Stomach (tissue), 4 donors: ENCODE results near the gene MEGF8.

Source experiments
- POLR2A ChIP-seq, 4 donors: fragments of 450-650 bp; IDR thresholded peaks; one replicate each; pipeline ENCODE4 v1.6.1; 2016; ENCODE audit warnings: antibody characterized with exemption in 4 of 4, control low read depth in 2 of 4, mild to moderate bottlenecking in 1 of 4, moderate library complexity in 1 of 4
- POLR2AphosphoS5 ChIP-seq, 3 donors: sonication (generic); formaldehyde crosslinking; IDR thresholded peaks; one replicate each; pipeline ENCODE4 v1.6.1; 2016; ENCODE audit warnings: antibody characterized with exemption in 3 of 3
- TF ChIP-seq, protein P1 (sequence below), 7 experiments: fragments of 450-650 bp in 4 of 7; fragments of 200-600 bp in 3 of 7; sonication (generic) in 3 of 7; IDR thresholded peaks; one replicate each; pipeline ENCODE4 v1.5.1; 2016 to 2019; ENCODE audit warnings: antibody characterized with exemption in 7 of 7, control low read depth in 2 of 7, mild to moderate bottlenecking in 1 of 7

DNA sequence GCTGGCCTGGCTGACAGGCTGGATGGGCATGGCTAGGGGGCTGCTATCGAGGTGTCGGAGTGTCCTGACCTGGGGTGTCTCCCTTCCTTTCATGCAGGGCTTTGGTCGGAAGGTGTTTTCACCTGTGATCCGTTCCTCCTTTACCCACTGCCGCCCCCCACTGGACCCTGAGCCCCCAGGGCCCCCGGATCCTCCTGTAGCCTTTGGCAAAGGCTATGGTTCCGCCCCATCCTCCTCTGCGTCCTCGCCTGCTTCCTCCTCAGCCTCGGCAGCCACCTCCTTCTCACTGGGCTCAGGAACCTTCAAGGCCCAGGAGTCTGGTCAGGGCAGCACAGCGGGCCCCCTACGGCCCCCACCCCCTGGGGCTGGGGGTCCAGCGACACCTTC is 35.3 kb upstream of the MEGF8 start:
- no peak for TF ChIP-seq POLR2AphosphoS5 (IDR thresholded peaks at IDR 0.05)
- TF ChIP-seq, protein P1, sequence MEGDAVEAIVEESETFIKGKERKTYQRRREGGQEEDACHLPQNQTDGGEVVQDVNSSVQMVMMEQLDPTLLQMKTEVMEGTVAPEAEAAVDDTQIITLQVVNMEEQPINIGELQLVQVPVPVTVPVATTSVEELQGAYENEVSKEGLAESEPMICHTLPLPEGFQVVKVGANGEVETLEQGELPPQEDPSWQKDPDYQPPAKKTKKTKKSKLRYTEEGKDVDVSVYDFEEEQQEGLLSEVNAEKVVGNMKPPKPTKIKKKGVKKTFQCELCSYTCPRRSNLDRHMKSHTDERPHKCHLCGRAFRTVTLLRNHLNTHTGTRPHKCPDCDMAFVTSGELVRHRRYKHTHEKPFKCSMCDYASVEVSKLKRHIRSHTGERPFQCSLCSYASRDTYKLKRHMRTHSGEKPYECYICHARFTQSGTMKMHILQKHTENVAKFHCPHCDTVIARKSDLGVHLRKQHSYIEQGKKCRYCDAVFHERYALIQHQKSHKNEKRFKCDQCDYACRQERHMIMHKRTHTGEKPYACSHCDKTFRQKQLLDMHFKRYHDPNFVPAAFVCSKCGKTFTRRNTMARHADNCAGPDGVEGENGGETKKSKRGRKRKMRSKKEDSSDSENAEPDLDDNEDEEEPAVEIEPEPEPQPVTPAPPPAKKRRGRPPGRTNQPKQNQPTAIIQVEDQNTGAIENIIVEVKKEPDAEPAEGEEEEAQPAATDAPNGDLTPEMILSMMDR (IDR thresholded peaks at IDR 0.05) = no peak
- TF ChIP-seq POLR2A (IDR thresholded peaks at IDR 0.05) = no peak
